ENCODE measurements around the gene CD1D. TPM values are rescaled to one million over a fixed set of nuclear protein-coding genes. Genes with fewer than 3 reads are reported as not detected.

The CD1D gene
- total RNA-seq, 1 donor from 2014 or later: 3.9 TPM

- no peaks in the 10 kb centered on the region for H3K36me3 ChIP-seq (ENCODE audit: control insufficient read depth, insufficient read depth, low read length)
- H3K4me3 ChIP-seq (ENCODE audit: low read depth, low read length): no peak overlapping the region
- no peak for TF ChIP-seq CTCF (IDR thresholded peaks at IDR 0.05; ENCODE audit: insufficient read depth, low read length, severe bottlenecking)
- DNase-seq (ENCODE audit: low read depth) (no peak), FAIRE-seq (no peak)
- no peaks in the 10 kb centered on the region for H3K27me3 ChIP-seq (ENCODE audit: control insufficient read depth, insufficient read depth, low read length)
Measured at GRCh38 chr1:158188611-158189010, 7.9 kb downstream of the CD1D start.

GRCh38 chr1:158189624-158190023 is 8.9 kb downstream of the CD1D start:
- no peak for FAIRE-seq
- no peak for DNase-seq (ENCODE audit: low read depth)
- H3K4me3 ChIP-seq (ENCODE audit: low read depth, low read length): no peak overlapping the region
- H3K36me3 ChIP-seq (ENCODE audit: control insufficient read depth, insufficient read depth, low read length): no peaks in the 10 kb centered on the region
- TF ChIP-seq CTCF (IDR thresholded peaks at IDR 0.05; ENCODE audit: insufficient read depth, low read length, severe bottlenecking): no peak
- no peaks in the 10 kb centered on the region for H3K27me3 ChIP-seq (ENCODE audit: control insufficient read depth, insufficient read depth, low read length)

GRCh38 chr1:158191299-158191698 is 10.6 kb downstream of the CD1D start:
- Histone ChIP-seq H3K4me3 (ENCODE audit: low read depth, low read length) (no peak overlapping the region), H3K36me3 (ENCODE audit: control insufficient read depth, insufficient read depth, low read length) (no peaks in the 10 kb centered on the region), H3K27me3 (ENCODE audit: control insufficient read depth, insufficient read depth, low read length) (no peaks in the 10 kb centered on the region)
- no peak for FAIRE-seq
- DNase-seq (ENCODE audit: low read depth): no peak
- TF ChIP-seq CTCF (IDR thresholded peaks at IDR 0.05; ENCODE audit: insufficient read depth, low read length, severe bottlenecking): no peak

- H3K27me3 ChIP-seq (ENCODE audit: control insufficient read depth, insufficient read depth, low read length): no peaks in the 10 kb centered on the region
- H3K36me3 ChIP-seq (ENCODE audit: control insufficient read depth, insufficient read depth, low read length): no peaks in the 10 kb centered on the region
- FAIRE-seq (no peak), DNase-seq (ENCODE audit: low read depth) (peak; percentile 23)
- no peak overlapping the region for H3K4me3 ChIP-seq (ENCODE audit: low read depth, low read length)
- no peak for TF ChIP-seq CTCF (IDR thresholded peaks at IDR 0.05; ENCODE audit: insufficient read depth, low read length, severe bottlenecking)
Measured at GRCh38 chr1:158196461-158196860, 15.8 kb downstream of the CD1D start.

DNA sequence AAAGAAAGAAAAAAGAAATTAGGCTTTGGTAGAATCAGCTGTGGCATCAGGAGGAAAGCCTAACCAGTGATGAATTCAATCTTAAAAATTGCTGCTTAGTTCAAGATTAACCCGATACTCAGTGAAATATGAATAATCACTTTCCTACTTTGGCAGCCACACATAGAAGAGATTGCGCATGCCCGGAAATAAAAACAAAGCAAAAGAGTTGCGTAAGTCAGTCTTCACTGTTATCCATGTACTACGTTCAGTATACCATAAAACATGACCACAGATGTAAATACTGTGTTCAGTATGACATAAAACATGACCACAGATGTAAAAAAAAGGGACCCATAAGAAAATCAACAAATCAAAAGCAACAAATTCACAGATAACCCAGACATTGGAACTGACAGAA is 19.2 kb downstream of the CD1D start:
- FAIRE-seq (no peak), DNase-seq (ENCODE audit: low read depth) (peak; percentile 69)
- Histone ChIP-seq H3K36me3 (ENCODE audit: control insufficient read depth, insufficient read depth, low read length) (no peaks in the 10 kb centered on the region), H3K27me3 (ENCODE audit: control insufficient read depth, insufficient read depth, low read length) (no peaks in the 10 kb centered on the region), H3K4me3 (ENCODE audit: low read depth, low read length) (no peak overlapping the region)
- no peak for TF ChIP-seq CTCF (IDR thresholded peaks at IDR 0.05; ENCODE audit: insufficient read depth, low read length, severe bottlenecking)

- no peaks in the 10 kb centered on the region for H3K36me3 ChIP-seq (ENCODE audit: control insufficient read depth, insufficient read depth, low read length)
- no peak overlapping the region for H3K4me3 ChIP-seq (ENCODE audit: low read depth, low read length)
- DNase-seq (ENCODE audit: low read depth): no peak
- no peak for FAIRE-seq
- no peak for TF ChIP-seq CTCF (IDR thresholded peaks at IDR 0.05; ENCODE audit: insufficient read depth, low read length, severe bottlenecking)
- no peaks in the 10 kb centered on the region for H3K27me3 ChIP-seq (ENCODE audit: control insufficient read depth, insufficient read depth, low read length)
Measured at GRCh38 chr1:158200527-158200926, 19.8 kb downstream of the CD1D start.
